Omental fat pad (tissue), 4 donors: Measurements from ENCODE around the gene NFKB1. TPM values are rescaled to one million over a fixed set of nuclear protein-coding genes. Genes with fewer than 3 reads are reported as not detected.
"Not testable (repeated sequence)": the region's sequence is repeated elsewhere in the genome, so short reads cannot be mapped to it uniquely, and the experiment has no call there.

Experiments
- ATAC-seq: fragments of 150-250 bp; one replicate; pipeline ENCODE4 v1.9.1; 2016; ENCODE audit warnings: mild to moderate bottlenecking, moderate library complexity; ENCODE audit not compliant: low FRiP score
- DNase-seq: peaks from one replicate; pipeline ENCODE4 v3.0.0-alpha.2; 2019; ENCODE audit warnings: low spot score
- CTCF ChIP-seq, 3 donors: fragments of 450-650 bp; IDR thresholded peaks; one replicate each; pipeline ENCODE4 v1.5.1; 2016 to 2017; ENCODE audit warnings: antibody characterized with exemption in 3 of 3, mild to moderate bottlenecking in 3 of 3, moderate library complexity in 2 of 3
- total RNA-seq, 4 donors: library from RNA; depleted of rRNA; stranded (reverse); fragments of >200 nt; gene quantifications; one replicate each; pipeline ENCODE4 v1.1.0, GENCODE V29; 2016

The NFKB1 gene
- total RNA-seq, 4 donors from 2014 or later: 26.4 to 151 (median 46.6) TPM

DNA sequence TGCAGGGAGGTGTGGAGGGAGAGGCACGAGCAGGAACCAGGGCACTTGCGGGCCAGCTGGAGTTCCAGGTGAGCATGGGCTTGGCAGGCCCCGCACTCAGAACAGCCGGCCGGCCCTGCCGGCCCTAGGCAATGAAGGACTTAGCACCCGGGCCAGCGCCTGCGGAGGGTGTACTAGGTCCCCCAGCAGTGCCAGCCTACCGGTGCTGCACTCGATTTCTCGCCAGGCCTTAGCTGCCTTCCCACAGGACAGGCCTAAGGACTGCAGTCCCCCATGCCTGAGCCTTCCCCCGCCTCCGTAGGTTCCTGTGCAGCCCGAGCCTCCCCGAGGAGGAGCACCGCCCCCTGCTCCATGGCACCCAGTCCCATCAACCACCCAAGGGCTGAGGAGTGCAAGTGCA, 18.0 kb upstream of the NFKB1 start:
- ATAC-seq (no peak), DNase-seq (no peak)

GRCh38 chr4:102483990-102484692, 17.0 kb upstream of the NFKB1 start:
- not testable (repeated sequence) for DNase-seq, ATAC-seq

More for the DNA sequence above, 18.0 kb upstream of the NFKB1 start:
- no peak for TF ChIP-seq CTCF (IDR thresholded peaks at IDR 0.05)

GRCh38 chr4:102492531-102493241, 8.5 kb upstream of the NFKB1 start:
- DNase-seq (no peak), ATAC-seq (no peak)
- no peak for TF ChIP-seq CTCF (IDR thresholded peaks at IDR 0.05)

DNA sequence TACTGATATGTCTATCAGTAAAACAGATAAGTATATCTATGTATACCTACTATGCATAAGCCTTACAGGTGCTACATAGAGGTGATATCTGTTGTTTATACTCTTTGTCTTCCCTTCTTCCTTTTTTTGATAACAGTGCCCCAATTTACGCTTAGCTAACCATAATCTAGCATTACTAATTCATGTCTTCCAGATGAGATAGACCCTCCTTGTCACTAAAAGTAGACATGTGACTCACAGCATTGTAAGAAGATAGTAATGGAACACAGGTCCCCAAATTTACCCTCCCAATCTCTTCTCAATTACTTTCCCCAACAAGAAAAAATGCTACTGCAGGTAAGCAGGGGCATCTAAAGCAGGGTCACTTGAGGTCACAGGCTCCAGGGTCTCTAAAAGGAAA, 7.9 kb upstream of the NFKB1 start:
- DNase-seq: no peak
- no peak for TF ChIP-seq CTCF (IDR thresholded peaks at IDR 0.05)
- no peak for ATAC-seq

GRCh38 chr4:102493794-102494193, 7.4 kb upstream of the NFKB1 start:
- ATAC-seq: no peak
- no peak for TF ChIP-seq CTCF (IDR thresholded peaks at IDR 0.05)
- no peak for DNase-seq

- DNase-seq (no peak), ATAC-seq (no peak)
- no peak for TF ChIP-seq CTCF (IDR thresholded peaks at IDR 0.05)
These were observed 6.6 kb upstream of the NFKB1 start for GRCh38 chr4:102494603-102495002.

GRCh38 chr4:102497986-102498385, 3.2 kb upstream of the NFKB1 start:
- ATAC-seq: no peak
- no peak for DNase-seq
- TF ChIP-seq CTCF (IDR thresholded peaks at IDR 0.05): no peak
